GM12875 (cell line): ENCODE measurements around the gene P2RY2.

Source experiments
- H3K4me3 ChIP-seq: one replicate; pipeline ENCODE4 v1.5.1; 2011; ENCODE audit warnings: low read depth, low read length, control low read depth
- CTCF ChIP-seq: IDR thresholded peaks from 2 replicates; pipeline ENCODE4 v1.5.1; 2011; ENCODE audit warnings: low read depth, mild to moderate bottlenecking, control low read depth, inconsistent platforms, low read length, moderate library complexity, borderline replicate concordance; ENCODE audit not compliant: insufficient read depth

Gene P2RY2

DNA sequence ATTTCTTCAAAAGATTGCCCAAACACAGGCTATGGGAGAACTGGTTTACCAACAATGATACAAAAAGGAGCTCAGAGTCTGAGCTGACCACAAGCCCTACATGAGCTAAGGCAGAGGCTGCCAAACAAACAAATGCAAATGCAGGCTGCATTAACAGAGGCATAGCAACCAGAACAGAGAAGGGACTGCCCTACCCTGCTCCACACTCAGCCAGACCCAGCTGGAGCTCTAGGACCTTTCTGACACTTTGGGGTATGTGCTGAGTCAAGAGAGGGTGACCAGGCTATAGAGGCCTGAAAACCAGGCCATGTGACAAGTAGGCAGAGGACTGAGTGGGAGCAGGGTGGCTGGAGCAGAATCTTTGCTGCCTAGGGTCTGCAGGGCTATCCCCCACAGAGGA is 17.8 kb upstream of the P2RY2 start:
- H3K4me3 ChIP-seq: no peak overlapping the region

DNA sequence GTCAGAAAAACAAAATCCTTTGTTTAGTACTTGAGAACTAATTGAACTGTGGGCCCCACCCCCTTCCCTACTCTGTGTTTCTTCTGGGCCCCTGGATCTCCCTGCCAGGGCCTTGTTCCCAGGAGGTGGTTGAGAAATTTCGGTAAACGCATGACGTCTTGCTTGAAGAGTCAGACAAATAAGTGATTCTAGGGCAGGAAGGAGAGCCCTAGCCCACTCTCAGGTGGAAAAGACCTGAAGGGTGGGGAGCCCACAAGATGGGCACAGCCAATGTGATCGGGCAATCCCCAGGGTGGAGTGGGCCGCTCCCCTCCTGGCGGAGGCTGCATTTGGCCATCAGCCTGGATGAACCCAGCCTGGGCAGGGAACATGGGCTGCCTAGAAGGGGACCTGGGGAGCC is 16.8 kb upstream of the P2RY2 start:
- H3K4me3 ChIP-seq: no peak overlapping the region
- no peak for TF ChIP-seq CTCF

More for the DNA sequence above, 17.8 kb upstream of the P2RY2 start:
- no peak for TF ChIP-seq CTCF

DNA sequence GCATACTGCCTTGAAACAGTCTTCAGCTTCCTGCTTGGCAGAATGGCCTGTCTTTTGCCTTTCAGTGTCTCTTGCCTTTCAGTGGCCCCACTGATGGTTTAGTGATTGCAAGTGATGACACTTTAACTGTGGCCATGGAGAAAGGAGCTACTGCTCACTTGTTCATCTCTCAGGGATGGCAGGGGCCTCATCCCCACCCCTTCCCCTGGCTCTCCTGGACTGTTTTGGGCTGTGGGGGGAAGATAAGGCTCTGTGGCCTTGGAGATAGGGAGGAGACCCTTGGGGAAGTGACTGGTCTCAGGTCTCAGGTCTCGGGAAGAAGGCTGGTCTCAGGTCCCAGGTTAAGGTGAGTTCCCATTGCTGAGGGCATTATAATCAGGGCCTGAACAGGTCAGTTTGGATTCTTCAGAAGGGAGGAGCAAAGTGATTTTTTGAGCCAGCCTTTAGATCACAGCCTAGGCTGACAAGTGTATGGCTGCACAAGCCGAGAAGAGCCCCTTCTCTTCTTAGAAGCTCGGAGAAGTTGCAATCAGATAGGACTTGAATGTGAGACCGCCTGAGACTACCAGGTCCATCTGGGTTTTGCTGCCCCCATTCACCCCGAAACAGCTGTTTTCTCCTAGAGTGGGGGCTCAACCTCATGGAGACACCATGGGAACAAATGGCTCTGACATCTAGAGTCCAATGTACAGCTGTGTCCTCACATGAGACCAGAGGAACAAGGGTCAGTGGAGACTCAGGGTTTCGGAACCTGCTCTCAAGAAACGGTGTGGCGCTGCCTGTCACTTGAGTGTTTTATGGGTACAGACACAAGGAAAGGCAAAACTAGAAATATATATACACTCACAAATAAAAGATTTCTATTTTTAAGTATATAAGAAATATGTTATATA is 15.9 kb upstream of the P2RY2 start:
- no peak overlapping the region for H3K4me3 ChIP-seq
- TF ChIP-seq CTCF: no peak

- H3K4me3 ChIP-seq: no peak overlapping the region
- TF ChIP-seq CTCF: no peak
These were observed 14.8 kb upstream of the P2RY2 start for GRCh38 chr11:73203322-73203721.

DNA sequence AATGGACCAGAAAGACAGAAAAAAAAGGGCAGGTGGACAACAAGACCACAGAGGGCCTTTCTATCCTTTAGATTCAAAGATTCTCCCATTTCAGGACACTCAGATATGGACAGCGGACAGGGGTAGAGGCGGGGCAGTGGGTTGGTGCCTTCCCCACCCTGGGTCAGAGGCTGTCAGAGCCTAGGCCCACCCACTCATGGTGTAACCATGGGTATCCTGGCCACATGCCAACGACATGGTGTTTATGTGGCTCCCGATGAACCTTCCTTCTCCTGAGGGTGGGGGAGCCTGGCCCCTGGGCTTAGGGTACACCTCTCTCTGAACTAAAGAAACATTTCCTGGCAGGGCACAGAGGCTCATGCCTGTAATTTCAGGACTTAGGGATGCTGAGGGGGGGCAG is 14.3 kb upstream of the P2RY2 start:
- no peak for TF ChIP-seq CTCF
- H3K4me3 ChIP-seq: no peak overlapping the region

DNA sequence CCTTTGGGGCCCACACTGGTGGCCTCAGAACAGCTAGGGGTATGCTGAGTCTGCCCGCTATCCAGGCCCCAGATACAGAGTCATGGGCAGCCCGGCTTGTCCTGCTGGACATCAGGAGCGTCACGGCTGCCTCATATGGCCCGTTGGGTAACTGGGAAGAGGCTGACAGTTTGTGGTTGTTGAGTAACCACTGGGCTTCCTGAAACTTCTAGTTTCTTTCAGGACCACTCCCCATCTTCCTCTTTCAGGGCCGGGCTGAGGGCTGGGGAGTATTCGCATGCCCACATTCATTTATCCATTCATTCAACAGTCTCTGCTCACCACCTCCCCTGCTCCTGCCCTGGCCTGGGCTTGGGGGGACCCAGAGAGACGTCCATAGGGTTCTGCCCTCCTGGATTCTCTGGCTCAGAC is 13.4 kb upstream of the P2RY2 start:
- H3K4me3 ChIP-seq: no peak overlapping the region
- TF ChIP-seq CTCF: no peak
